H1 (cell line): ENCODE measurements around the gene ZNF646.

Source experiments
- CEBPB ChIP-seq: IDR thresholded peaks from 2 replicates; pipeline ENCODE4 v1.6.1; 2012; ENCODE audit warnings: low read depth, low read length
- CHD2 ChIP-seq: IDR thresholded peaks from 2 replicates; pipeline ENCODE4 v1.6.1; 2012; ENCODE audit warnings: low read length, improper control_type of control experiment
- CTCF ChIP-seq, 3 experiments: IDR thresholded peaks; 1 replicate in 2 of 3; 2 replicates in 1 of 3; pipeline versions ENCODE4 v1.5.1 to v1.6.1; 2011; ENCODE audit warnings: low read length in 3 of 3, mild to moderate bottlenecking in 3 of 3, inconsistent platforms in 2 of 3, low read depth in 1 of 3, moderate library complexity in 1 of 3; ENCODE audit not compliant: insufficient read depth in 1 of 3; ENCODE audit errors: control extremely low read depth in 1 of 3
- EGR1 ChIP-seq: IDR thresholded peaks from 2 replicates; pipeline ENCODE4 v1.6.1; 2011; ENCODE audit warnings: low read depth, low read length, borderline replicate concordance
- POLR2A ChIP-seq, 2 experiments: IDR thresholded peaks; 1 replicate in 1 of 2; 2 replicates in 1 of 2; pipeline ENCODE4 v1.6.1; 2011; ENCODE audit warnings: low read depth in 2 of 2, low read length in 2 of 2, mild to moderate bottlenecking in 2 of 2; ENCODE audit errors: control extremely low read depth in 1 of 2
- RAD21 ChIP-seq, 2 experiments: IDR thresholded peaks in 1 of 2; conservative IDR thresholded peaks in 1 of 2; 2 replicates each; pipeline ENCODE4 v1.6.1; 2011; ENCODE audit warnings: low read depth in 2 of 2, low read length in 2 of 2, improper control_type of control experiment in 1 of 2, inconsistent platforms in 1 of 2, mild to moderate bottlenecking in 1 of 2, moderate library complexity in 1 of 2
- TAF1 ChIP-seq: IDR thresholded peaks from 2 replicates; pipeline ENCODE4 v1.6.1; 2011; ENCODE audit warnings: mild to moderate bottlenecking, low read depth, low read length

- TF ChIP-seq EGR1 (no peak), POLR2A (IDR thresholded peaks at IDR 0.05; ENCODE audit: control extremely low read depth in 1 of 2, low read depth in 2 of 2, low read length in 2 of 2) (no peak), CHD2 (no peak), CTCF (IDR thresholded peaks at IDR 0.05; ENCODE audit: control extremely low read depth in 1 of 3, insufficient read depth in 1 of 3, low read depth in 1 of 3, low read length in 3 of 3) (no peak), RAD21 (IDR thresholded peaks at IDR 0.05 in 1 of 2, conservative IDR thresholded peaks at IDR 0.05 in 1 of 2; ENCODE audit: low read depth in 2 of 2, low read length in 2 of 2) (no peak), CEBPB (no peak), TAF1 (no peak)
Observed at GRCh38 chr16:31061813-31062440, 12.3 kb upstream of the ZNF646 start.
